Left lobe of liver (tissue), 2 donors: ENCODE data around the gene EVA1A. TPM values are rescaled to one million over a fixed set of nuclear protein-coding genes. Genes with fewer than 3 reads are reported as not detected.
A peak's percentile ranks its signal among the peaks of the same experiment; 100 is the strongest.

Experiments used
- ATAC-seq: fragments of 200-7000 bp; cut with Tn5 transposase; one replicate; pipeline ENCODE4 v1.9.1; 2020; ENCODE audit warnings: mild to moderate bottlenecking, moderate library complexity
- DNase-seq: peaks from one replicate; pipeline ENCODE4 v3.0.0-alpha.2; 2020; ENCODE audit warnings: low spot score
- total RNA-seq: library from RNA; stranded (reverse); gene quantifications from one replicate; pipeline ENCODE4 v1.2.1, GENCODE V29; 2021
- donor health status: DM: no; HTN: no; CAD: no; lungs with moderate emphysema.
- donor health status: DM: no; HTN: yes; CAD: no.

EVA1A gene
- total RNA-seq, 1 donor from 2014 or later: 84.3 TPM

GRCh38 chr2:75564026-75564688, 3.4 kb upstream of the EVA1A start:
- DNase-seq (no peak), ATAC-seq (no peak)

- DNase-seq: no peak
- ATAC-seq: no peak
Measured at GRCh38 chr2:75563591-75563990, 2.9 kb upstream of the EVA1A start.

DNA sequence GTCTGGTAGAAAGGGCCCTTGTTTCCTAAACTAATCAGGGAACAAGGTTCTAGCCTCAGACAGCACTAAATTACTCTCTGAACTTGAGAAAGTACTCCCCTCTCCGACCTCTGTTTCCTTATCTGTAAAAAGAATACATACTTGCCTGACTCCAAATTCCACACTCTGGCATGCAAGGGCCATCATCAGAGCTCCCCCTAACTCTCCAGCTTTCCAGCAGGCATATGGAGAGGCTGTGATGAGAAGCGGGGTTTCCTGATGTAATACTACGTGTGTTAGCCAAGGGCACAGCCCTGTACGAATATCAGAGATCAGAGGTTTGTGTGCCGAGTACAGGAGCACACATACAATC, 1.8 kb upstream of the EVA1A start:
- ATAC-seq: no peak
- DNase-seq: no peak

- DNase-seq (no peak), ATAC-seq (no peak)
Measured at GRCh38 chr2:75561566-75562512, 1.1 kb upstream of the EVA1A start.

DNA sequence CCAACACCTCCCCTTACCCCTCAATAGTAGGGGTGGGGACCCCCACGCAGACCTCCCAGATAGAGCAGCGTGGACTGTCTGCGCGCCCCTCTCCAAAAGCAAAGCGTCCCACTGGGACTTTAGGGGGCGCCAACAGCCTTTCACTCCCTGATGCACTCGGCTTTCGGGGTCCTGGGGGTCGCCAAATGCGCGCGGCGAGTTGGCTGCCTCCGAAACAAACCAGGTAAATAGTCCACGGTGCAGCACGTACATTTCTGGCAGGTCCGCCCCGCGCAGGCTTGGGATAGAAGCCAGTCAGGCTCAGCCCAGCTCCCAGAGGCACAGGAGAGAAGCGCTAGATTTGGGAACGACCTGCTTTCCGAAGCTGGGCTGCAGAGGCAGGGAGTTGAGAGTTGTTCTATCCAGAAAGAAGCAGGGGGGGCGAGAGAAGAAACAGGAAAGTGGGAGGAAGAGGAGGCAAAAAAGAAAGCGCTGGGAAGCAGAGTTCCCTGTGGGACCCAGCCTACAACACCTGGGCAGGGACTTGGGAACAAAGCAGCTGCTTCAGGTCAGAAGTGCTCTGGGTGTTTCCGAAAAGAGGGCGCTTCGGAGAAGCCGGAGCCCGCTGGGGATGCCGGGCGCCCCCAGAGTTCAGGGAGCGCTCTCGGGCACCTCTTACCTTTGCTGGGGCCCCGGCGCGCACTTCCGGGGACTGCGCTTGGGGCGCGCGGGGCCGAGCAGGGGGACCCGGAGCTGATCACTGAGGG, 544 bp downstream of the EVA1A start:
- ATAC-seq (peak; percentile 78), DNase-seq (peak; percentile 71)

- DNase-seq: no peak
- peak; percentile 17 for ATAC-seq
Measured at GRCh38 chr2:75559680-75560021, 1.1 kb downstream of the EVA1A start.

GRCh38 chr2:75558786-75559679, 1.7 kb downstream of the EVA1A start:
- ATAC-seq (no peak), DNase-seq (no peak)

DNA sequence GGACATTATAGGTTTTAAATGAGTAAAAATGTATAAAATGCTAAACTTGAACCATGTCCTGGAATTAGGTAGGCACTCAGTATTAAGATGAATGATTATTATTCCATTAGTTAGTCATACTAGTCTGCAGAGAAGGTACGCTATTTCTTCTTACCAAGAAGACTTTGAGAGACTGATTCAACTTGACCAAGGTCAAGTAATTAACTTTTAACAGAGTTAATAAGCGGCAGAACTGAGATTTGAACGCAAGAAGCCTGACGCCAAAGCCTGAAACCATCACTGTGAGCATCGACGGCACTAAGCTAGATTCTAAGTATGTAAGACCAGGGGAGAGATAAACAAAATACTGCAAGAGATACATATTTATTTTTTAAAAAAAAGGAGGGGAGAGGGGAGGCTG, 2.6 kb downstream of the EVA1A start:
- ATAC-seq (no peak), DNase-seq (no peak)

DNA sequence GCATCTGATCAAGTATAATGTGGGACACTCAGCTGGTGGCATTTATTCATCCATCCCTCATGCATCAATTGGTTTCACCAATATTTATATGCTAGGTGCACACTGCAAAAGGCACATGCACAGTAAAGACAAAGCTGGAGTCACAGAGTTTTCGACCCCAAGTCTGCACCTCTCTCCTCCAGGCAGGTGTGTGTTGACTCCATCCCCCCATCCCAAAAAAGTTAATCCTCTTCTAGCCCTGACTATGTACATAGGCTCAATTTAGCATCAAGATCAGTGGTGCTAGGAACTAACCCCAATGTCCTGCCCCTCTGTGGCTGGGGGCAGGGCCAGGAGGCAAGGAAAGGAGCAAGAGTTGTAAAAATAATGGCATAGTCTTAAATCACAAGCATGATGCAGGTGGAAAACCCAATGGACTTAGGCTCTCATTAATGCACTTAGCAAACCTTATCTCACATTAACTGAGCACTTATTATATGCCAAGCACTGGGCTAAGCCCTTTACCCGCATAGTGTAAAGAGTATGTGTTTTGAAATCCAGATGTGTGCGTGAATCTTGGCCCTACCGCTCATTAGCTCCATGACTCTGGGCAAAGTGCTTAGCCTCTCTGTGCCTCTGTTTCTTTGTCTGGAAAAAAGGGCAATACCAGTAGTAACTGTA, 3.1 kb downstream of the EVA1A start:
- ATAC-seq (no peak), DNase-seq (no peak)

GRCh38 chr2:75556679-75557366, 3.9 kb downstream of the EVA1A start:
- ATAC-seq: no peak
- no peak for DNase-seq

DNA sequence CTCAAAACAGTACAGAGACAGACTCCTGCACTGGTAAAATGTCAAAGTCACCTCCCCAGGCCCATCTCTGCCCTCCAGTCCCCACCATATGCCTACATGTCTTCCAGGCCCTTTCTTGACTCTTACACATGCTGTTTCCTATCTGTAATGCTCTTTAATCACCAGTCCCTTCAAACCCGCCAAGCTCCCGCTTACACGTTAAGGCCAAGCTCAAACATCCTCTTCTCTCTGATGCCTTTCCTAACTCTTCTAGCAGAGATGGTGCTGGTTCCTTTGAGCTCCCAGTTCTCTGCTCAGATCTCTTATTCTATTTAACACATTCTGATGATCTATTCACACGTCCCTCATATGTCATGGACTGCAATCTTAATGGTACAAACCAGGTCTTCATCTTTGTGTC, 5.0 kb downstream of the EVA1A start:
- ATAC-seq (no peak), DNase-seq (no peak)

DNA sequence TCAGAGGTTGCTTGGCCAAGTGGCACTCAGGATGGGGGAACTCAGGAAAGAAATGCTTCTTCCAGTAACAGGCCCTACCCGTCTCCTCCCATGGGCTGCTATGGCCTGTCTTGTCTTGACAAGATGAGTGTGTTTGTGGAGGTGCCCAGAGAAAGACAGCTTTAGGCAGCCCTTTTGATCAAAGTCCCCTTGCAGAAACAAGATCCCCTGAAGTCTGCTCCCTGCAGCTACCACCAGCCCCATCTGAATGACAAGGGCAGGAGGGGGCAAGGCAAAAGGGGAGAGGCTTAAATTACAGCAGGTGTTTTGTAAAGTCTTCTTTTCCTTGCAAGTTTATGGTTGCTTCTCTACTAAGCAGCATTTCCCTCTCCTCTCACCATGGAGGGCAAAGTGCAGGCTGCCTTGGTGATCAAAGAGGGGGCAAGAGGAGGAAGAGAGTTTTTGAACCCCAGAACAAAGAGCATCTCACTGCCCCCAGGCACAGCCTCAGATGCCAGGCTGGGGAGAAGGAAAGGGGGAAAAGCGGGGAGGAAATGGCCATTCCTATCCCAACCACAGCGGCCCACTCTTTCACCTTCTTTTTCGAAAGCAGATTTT, 6.7 kb downstream of the EVA1A start:
- DNase-seq (no peak), ATAC-seq (no peak)

DNA sequence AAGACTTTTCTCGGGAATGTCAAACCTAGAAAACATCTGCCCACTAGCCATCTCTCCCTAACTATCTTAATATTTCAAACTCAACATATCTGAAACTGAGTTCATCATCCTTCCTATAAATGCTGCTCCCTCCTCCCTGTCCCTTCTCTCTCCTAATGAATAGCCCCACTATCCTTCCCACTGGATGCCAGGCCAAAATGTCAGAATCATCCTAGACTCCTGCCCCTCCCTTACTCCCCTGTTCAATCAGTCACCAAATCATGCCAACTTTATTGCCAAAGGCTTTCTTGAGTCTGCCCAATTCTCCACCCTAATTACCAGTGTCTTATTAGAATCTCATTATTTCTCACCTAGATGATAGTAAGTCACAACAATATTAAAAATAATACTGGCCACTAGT, 8.5 kb downstream of the EVA1A start:
- DNase-seq (no peak), ATAC-seq (no peak)

DNA sequence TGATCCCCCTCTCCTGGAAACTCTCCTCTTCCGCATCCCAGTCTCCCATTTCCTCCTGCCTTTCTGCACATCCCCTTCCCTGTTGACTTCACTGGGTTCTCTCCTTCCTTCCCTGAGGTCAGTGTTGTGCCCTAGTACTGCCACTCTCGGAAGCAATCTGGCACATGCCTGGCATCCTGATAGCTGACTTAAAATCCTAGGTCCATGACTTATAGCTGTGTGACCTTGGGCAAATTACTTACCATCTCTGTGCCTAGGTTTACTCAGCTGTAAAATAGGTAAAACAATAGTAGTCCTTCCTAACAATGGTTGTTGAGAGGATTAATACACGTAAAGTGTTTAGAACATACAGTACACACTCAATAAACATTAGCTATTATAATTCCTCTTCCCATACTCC, 9.3 kb downstream of the EVA1A start:
- DNase-seq: no peak
- ATAC-seq: no peak

DNA sequence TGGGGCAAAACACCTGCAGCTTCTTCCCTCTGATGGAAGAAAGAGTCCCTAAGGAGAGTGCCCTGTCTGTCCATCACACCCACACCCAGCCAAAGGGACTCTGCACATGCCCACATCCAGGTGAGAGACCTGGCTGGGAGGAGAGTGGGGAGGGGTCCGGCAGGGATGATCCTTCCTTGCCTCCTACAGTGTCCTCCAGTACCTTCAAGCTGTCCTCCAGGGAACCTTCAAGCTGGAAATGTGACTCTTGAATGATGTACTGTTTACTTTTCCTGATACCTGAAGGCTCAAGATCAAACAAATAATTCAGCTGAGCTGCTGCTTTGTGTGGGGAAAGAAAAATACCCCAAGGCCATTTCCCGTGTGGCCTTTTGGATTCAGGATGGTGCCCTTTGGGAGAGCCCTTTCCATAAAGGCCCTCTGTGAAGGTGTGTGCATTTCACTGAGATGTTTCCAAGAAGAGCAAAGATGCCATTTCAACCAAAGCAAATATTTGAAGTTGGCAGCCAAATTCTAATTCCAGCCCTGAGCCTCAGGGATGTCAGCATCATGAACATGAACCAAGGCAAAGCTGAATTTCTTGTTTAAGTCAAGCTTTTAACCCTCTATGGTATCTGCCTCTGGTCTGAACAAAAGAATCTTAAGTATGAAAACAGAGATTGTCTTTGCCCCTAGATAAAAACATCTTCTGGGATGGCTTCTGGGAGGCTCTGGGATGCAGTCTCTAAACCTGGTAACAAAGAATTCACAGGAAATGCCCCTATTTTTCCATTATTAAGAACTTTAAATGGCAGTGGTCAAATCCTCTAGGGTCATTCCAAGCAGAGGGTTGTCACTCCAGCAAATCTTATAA, 11.1 kb downstream of the EVA1A start:
- DNase-seq (no peak), ATAC-seq (no peak)

- ATAC-seq (no peak), DNase-seq (no peak)
Measured at GRCh38 chr2:75548036-75548573, 12.6 kb downstream of the EVA1A start.

GRCh38 chr2:75547345-75548035, 13.2 kb downstream of the EVA1A start:
- DNase-seq (no peak), ATAC-seq (no peak)
